LNCaP clone FGC (cell line): ENCODE measurements around the gene SERPINB4.
"Not testable (repeated sequence)": the region's sequence is repeated elsewhere in the genome, so short reads cannot be mapped to it uniquely, and the experiment has no call there.

Experiments
- DNase-seq: peaks from one replicate; pipeline ENCODE4 v3.0.0-alpha.2; 2011; ENCODE audit warnings: low read depth
- H3K4me3 ChIP-seq: 2 replicates; pipeline ENCODE4 v1.5.1; 2011; ENCODE audit warnings: mild to moderate bottlenecking, low read depth, low read length, control low read depth
- TF ChIP-seq, protein P1 (sequence below): IDR thresholded peaks from 2 replicates; pipeline ENCODE4 v1.5.1; 2012; ENCODE audit warnings: mild to moderate bottlenecking; ENCODE audit not compliant: control insufficient read depth, insufficient read depth; ENCODE audit errors: extremely low read depth

SERPINB4 gene

DNA sequence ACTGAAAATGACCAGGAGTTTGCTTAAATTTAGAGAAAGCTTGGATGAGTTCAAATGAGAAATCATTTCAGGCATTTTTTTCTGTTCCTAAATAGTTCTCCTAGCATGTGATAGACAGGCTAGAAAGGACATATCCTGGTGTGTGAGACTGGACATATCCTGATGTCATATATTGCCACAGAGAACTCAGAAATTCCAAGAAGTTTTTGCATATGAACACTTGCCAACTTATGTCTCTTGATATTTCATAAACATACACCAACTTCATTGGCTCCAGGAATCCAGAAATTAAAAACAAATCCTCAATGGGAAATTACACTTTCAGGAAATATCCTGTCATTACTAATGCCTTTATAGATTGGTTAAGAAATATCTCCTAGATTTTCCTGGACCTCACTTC is 2.9 kb upstream of the SERPINB4 start:
- no peak for DNase-seq
- H3K4me3 ChIP-seq, result no peak overlapping the region
- TF ChIP-seq, protein P1, sequence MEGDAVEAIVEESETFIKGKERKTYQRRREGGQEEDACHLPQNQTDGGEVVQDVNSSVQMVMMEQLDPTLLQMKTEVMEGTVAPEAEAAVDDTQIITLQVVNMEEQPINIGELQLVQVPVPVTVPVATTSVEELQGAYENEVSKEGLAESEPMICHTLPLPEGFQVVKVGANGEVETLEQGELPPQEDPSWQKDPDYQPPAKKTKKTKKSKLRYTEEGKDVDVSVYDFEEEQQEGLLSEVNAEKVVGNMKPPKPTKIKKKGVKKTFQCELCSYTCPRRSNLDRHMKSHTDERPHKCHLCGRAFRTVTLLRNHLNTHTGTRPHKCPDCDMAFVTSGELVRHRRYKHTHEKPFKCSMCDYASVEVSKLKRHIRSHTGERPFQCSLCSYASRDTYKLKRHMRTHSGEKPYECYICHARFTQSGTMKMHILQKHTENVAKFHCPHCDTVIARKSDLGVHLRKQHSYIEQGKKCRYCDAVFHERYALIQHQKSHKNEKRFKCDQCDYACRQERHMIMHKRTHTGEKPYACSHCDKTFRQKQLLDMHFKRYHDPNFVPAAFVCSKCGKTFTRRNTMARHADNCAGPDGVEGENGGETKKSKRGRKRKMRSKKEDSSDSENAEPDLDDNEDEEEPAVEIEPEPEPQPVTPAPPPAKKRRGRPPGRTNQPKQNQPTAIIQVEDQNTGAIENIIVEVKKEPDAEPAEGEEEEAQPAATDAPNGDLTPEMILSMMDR, result no peak

DNA sequence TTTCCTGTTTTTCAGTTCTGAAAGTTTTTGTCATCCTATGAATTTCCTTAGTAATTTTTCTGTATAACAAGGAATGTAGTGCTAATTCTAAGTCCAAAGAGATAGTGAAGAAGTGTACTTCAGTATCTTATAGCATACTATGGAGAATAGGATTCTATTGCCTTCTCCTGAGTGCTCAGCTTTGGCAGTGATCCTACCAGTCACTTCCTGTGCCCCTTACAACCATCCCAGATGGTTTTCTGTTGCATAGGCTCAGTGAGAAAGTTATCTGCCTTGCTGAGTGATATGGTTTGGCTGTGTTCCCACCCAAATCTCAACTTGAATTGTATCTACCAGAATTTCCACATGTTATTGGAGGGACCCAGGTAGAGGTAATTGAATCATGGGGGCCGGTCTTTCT is 638 bp upstream of the SERPINB4 start:
- H3K4me3 ChIP-seq, DNase-seq: not testable (repeated sequence)

DNA sequence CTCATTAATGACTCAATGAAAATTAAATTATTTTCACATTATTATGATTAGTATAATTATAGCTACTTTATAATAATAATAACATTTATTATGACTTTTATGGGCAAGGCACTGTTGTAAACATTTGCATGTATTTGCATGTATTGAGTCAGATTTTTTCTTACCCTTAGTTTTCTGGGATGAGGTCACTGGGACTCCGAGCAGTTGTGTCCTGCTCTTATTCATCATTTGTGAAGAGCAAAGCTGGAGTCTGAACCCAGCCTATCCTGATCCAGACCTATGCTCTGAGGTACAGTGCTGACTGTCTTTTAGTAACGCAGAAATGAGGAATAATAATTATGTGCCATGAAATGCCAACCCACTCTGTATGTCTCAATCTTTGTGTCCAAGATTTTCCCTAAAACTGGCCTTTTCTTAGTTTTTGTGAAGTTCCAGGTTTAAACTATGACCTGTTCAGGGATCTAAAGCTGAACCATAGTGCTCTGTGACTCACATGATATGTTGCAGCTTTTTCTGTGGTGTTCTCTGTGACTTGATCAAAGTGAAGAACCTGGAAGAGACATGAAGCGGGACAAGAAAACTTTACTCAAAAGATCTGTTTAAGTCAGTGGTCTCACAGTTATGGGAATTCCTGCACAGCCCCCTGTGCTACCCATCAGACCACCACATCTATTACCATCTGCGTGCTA is 1.2 kb downstream of the SERPINB4 start:
- H3K4me3 ChIP-seq, DNase-seq: not testable (repeated sequence)

DNA sequence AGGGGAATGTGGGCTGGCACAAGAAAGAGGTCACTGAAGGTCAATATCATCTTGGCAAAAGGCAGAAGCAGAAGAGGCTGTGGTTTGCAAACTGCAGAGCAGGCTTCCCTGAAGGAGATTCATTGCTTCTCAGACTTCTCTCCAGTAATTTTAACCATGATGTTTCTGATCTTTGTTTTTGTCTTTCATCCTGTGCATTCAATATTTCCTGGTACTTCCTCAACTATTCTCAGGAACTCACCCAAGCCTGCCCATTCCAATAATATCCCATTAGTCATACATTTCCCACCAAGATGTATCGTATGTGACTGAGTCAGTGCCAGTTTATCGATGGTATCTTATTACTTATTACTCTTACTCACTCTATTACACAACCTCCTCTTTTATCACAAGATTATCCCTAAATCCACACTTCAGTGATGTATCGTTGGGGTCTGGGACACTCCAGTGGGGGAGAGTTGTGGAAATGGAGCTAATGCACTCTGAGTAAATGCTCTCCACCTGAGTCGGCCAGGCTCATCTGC is 2.8 kb downstream of the SERPINB4 start:
- not testable (repeated sequence) for DNase-seq, H3K4me3 ChIP-seq

DNA sequence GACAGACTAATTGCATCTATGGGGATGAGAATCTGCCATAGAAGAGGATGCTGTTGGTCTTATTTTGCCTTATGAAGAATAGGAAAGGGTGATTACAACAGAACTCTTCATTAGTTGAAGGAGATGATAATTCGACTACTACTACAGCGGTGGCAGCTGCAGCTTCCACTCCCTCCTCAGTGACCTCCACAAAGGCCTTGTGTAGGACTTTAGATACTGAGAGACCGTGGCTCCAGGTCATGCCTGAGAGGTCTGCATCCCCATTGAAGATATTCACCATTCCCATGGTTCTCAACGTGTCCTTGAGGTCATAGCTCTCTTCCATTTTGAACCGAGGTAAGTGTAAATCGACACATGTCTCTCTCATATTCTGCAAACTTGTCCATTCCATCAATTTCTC is 6.4 kb downstream of the SERPINB4 start:
- TF ChIP-seq, protein P1, result no peak
- no peak overlapping the region for H3K4me3 ChIP-seq
- DNase-seq, result no peak

DNA sequence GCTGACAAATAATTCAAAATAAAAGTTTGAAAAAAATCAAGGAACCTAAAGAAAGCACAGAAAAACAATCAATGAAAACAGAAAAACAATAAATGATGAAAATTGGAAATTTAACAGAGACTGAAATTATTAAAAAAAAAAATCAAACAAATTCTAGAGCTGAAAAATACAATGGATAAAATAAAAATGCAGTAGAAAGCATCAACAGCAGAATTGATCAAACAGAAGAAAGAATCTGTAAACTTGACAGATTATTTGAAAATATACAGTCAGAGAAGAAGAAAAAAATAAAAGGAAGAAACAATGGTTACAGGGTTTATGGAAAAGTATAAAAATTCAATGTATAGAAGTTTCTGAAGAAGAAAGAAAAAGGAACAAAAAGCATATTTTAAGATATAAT is 16.2 kb downstream of the SERPINB4 start:
- TF ChIP-seq, protein P1, result no peak
- no peak overlapping the region for H3K4me3 ChIP-seq
- no peak for DNase-seq

DNA sequence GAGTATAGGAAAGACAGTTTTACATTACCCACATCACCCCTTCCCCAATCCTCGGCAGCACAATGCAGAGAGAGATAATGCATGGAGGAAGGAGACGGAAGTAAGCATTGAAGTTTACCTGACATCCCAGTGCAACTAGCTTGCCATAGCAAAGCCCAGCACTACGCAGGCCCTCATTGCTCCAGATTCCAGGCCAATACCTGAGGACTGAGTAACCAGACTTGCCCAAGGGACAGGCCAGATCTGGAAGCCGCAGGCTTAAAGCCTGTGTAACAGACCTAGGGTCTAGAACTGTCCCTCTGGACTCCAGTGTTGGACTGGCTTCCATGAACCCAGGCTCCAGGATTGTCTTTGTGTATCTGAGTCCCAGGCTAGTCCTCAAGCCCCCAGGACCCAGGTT is 17.6 kb downstream of the SERPINB4 start:
- H3K4me3 ChIP-seq, result no peak overlapping the region
- DNase-seq, result no peak
- TF ChIP-seq, protein P1, result no peak

DNA sequence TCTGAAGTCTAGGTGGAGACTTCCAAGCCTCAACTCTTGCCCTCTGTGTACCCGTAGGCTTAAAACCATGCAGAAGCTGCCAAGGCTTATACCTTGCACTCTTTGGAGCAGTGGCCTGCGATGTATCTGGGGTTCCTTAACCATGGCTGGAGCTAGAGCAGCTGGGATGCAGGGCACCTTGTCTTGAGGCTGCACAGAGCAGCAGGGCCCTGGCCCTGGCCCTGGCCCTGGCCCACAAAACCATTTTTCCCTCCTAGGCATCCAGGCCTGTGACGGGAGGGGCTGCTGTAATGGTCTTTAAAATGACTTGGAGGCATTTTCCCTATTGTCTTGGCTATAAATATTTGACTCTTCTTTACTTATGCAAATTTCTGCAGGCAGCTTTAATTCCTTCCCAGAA is 19.2 kb downstream of the SERPINB4 start:
- TF ChIP-seq, protein P1, result no peak
- H3K4me3 ChIP-seq, result no peak overlapping the region
- DNase-seq, result no peak
